ENCODE measurements around the gene NRXN3. TPM values are rescaled to one million over a fixed set of nuclear protein-coding genes. Genes with fewer than 3 reads are reported as not detected.

The NRXN3 gene
- total RNA-seq, 1 experiment from 2014 or later = 0.11 TPM

GRCh38 chr14:78173346-78174035 is 3.3 kb downstream of the NRXN3 start:
- DNase-seq (ENCODE audit: low read depth) = no peak

- DNase-seq (ENCODE audit: low read depth) = no peak
These were observed 5.2 kb downstream of the NRXN3 start for GRCh38 chr14:78175412-78175811.

GRCh38 chr14:78178071-78178470 is 7.9 kb downstream of the NRXN3 start:
- no peak for DNase-seq (ENCODE audit: low read depth)

- no peak for DNase-seq (ENCODE audit: low read depth)
These were observed 8.8 kb downstream of the NRXN3 start for GRCh38 chr14:78178971-78179370.

- DNase-seq (ENCODE audit: low read depth) = no peak
These were observed 11.1 kb downstream of the NRXN3 start for GRCh38 chr14:78181270-78181669.

- DNase-seq (ENCODE audit: low read depth) = no peak
These were observed 12.5 kb downstream of the NRXN3 start for GRCh38 chr14:78182722-78183121.

GRCh38 chr14:78184157-78184556 is 14.0 kb downstream of the NRXN3 start:
- DNase-seq (ENCODE audit: low read depth) = no peak

GRCh38 chr14:78186277-78186676 is 16.1 kb downstream of the NRXN3 start:
- DNase-seq (ENCODE audit: low read depth) = no peak

- DNase-seq (ENCODE audit: low read depth) = no peak
These were observed 18.7 kb downstream of the NRXN3 start for GRCh38 chr14:78188882-78189281.

- DNase-seq (ENCODE audit: low read depth) = no peak
These were observed 25.3 kb downstream of the NRXN3 start for GRCh38 chr14:78195431-78195830.

- no peak for DNase-seq (ENCODE audit: low read depth)
These were observed 26.1 kb downstream of the NRXN3 start for GRCh38 chr14:78196323-78196722.

- no peak for DNase-seq (ENCODE audit: low read depth)
These were observed 26.9 kb downstream of the NRXN3 start for GRCh38 chr14:78197051-78197450.

GRCh38 chr14:78202163-78202562 is 32.0 kb downstream of the NRXN3 start:
- DNase-seq (ENCODE audit: low read depth) = no peak

- no peak for DNase-seq (ENCODE audit: low read depth)
These were observed 32.8 kb downstream of the NRXN3 start for GRCh38 chr14:78202976-78203375.

- no peak for DNase-seq (ENCODE audit: low read depth)
These were observed 37.2 kb downstream of the NRXN3 start for GRCh38 chr14:78207414-78207813.

GRCh38 chr14:78220273-78220672 is 50.1 kb downstream of the NRXN3 start:
- no peak for DNase-seq (ENCODE audit: low read depth)

GRCh38 chr14:78222746-78223145 is 52.6 kb downstream of the NRXN3 start:
- no peak for DNase-seq (ENCODE audit: low read depth)

GRCh38 chr14:78227248-78228077 is 57.3 kb downstream of the NRXN3 start:
- no peak for DNase-seq (ENCODE audit: low read depth)

- no peak for DNase-seq (ENCODE audit: low read depth)
These were observed 58.6 kb downstream of the NRXN3 start for GRCh38 chr14:78228702-78229327.

- no peak for DNase-seq (ENCODE audit: low read depth)
These were observed 62.2 kb downstream of the NRXN3 start for GRCh38 chr14:78232231-78233000.

- no peak for DNase-seq (ENCODE audit: low read depth)
These were observed 68.0 kb downstream of the NRXN3 start for GRCh38 chr14:78238141-78238540.

- DNase-seq (ENCODE audit: low read depth) = no peak
These were observed 70.4 kb downstream of the NRXN3 start for GRCh38 chr14:78240567-78240966.
